GM12873 (cell line): Measurements from ENCODE around the gene METTL9.

ENCODE experiments used
- TF ChIP-seq, protein P1 (sequence below): IDR thresholded peaks from 2 replicates; pipeline ENCODE4 v1.5.1; 2012; ENCODE audit warnings: low read depth, mild to moderate bottlenecking, moderate library complexity, low read length, control low read depth; ENCODE audit not compliant: insufficient read depth; ENCODE audit errors: missing control alignments

Gene METTL9

DNA sequence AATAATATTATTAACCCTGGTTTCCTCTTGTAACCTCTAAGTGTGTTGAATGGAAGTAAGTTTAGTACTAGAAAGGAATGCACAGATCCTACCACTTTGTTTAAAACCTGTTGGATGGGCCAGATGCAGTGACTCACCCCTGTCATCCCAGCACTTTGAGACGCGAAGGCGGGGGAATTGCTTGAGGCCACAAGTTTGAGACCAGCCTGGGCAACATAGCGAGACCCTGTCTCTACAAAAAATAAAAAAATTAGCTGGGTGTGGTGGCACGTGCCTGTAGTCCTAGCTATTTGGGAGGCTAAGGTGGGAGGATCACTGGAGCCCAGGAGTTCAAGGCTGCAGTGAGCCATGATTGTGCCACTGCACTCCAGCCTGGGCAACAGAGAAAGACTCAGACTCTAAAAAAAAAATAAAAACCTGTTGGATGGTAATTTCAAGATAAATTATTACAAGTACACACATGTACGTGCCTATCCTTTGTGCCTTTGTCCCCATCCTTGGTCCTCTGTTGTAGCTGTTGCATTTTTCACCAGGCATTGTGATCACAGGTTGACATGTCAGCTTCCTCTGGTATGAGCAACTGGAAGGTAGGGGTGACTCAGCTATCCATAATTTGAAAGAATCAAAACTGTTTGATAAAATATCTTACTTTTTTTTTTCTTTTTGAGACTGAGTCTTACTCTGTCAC is 30.7 kb upstream of the METTL9 start:
- TF ChIP-seq, protein P1, sequence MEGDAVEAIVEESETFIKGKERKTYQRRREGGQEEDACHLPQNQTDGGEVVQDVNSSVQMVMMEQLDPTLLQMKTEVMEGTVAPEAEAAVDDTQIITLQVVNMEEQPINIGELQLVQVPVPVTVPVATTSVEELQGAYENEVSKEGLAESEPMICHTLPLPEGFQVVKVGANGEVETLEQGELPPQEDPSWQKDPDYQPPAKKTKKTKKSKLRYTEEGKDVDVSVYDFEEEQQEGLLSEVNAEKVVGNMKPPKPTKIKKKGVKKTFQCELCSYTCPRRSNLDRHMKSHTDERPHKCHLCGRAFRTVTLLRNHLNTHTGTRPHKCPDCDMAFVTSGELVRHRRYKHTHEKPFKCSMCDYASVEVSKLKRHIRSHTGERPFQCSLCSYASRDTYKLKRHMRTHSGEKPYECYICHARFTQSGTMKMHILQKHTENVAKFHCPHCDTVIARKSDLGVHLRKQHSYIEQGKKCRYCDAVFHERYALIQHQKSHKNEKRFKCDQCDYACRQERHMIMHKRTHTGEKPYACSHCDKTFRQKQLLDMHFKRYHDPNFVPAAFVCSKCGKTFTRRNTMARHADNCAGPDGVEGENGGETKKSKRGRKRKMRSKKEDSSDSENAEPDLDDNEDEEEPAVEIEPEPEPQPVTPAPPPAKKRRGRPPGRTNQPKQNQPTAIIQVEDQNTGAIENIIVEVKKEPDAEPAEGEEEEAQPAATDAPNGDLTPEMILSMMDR = no peak

DNA sequence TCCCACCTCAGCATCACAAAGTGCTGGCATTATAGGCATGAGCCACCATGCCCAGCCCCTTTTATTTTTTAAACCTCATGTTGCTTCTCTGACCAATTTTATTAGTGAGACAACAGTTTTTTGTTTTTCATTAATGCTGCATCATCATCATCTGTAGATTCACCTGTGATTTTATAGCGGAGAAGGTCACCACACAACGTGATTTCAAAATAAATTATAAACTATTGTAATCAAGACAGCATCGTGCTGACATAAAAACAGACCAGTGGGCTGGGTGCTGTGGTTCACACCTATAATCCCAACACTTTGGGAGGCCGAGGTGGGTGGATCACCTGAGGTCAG is 28.7 kb upstream of the METTL9 start:
- TF ChIP-seq, protein P1 = no peak

DNA sequence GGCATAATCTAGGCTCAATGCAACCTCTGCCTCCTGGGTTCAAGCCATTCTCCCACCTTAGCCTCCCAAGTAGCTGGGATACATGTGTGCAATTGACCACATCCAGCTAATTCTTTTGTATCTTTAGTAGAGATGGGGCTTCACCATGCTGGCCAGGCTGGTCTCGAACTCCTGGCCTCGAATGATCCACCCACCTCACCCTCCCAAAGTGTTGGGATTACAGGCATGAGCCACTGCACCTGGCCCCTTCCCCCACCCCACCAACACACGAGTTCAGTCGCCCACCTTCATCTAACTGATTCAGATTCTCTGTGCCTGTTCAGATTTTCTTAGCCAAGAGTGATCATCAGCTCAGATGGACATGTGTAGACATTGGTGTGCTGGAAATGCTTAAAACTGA is 25.0 kb upstream of the METTL9 start:
- TF ChIP-seq, protein P1 = no peak

DNA sequence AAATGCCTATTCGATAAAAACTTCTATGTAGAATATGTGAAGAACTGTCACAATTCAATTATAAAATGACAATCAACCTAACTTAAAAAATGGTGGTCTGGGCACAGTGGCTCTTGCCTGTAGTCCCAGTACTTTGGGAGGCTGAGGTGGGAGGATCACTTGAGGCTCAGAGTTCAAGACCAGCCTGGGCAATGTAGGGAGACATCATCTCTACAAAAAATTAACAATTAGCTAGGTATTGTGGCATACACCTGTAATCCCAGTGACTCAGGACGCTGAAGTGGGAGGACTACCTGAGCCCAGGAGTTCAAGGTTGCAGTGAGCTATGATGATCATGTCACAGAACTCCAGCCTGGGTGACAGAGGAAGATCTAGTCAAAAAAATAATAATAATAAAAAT is 18.6 kb upstream of the METTL9 start:
- TF ChIP-seq, protein P1 = no peak

DNA sequence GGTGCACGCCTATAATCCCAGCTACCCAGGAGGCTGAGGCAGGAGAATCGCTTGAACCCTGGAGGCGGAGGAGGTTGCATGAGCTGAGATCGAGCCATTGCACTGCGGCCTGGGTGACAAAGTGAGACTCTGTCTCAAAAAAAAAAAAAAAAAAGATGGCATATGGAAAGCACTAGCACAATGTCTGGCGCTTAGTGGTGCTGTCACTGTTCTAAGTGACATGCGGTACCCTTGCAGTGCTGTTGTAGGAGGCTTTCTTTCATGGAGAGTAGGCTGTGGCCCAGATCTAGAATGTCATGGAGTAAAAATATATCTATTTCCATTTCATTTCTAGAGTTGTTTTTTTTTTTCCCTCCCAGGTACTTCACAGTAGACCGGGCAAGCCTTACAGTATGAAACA is 14.6 kb upstream of the METTL9 start:
- TF ChIP-seq, protein P1 = no peak

DNA sequence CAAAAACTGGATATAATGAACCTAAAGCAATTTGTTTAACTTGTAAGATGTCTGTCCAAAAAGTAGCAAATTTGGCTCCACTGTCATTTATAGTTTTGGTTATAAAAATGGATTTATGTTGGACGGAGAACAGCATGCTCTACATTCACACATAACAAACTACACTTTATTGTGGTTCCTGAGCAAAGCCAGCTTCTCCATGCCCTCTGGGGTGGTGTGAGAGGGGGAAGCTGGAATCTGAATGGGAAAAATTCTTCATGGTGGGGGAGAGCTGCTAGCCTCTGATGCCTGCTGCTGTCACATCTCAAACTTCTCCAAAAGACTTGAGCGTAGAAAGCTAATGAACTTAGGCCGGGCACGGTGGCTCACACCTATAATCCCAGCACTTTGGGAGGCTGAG is 9.8 kb upstream of the METTL9 start:
- TF ChIP-seq, protein P1 = no peak

DNA sequence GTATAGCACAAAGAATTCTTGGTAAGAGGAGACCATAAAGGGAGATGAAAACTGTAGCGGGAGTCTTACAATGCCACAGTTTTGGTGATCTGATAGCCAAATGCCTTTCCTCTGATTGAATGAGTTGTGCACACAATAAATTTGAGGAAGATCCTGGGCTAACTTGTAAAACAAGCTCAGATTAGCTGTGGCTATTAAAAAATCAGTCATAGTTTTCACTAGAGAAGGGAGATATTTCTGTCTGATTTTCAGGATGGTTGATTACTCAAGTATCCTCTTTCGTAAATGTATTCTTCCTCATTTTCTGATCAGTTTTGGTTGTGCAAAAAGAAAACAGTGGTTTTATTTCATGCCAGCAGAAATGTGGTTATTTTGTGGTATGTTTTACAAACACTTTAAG is 9.1 kb upstream of the METTL9 start:
- TF ChIP-seq, protein P1 = no peak
